ENCODE data around the gene IGF2.

Gene IGF2

DNA sequence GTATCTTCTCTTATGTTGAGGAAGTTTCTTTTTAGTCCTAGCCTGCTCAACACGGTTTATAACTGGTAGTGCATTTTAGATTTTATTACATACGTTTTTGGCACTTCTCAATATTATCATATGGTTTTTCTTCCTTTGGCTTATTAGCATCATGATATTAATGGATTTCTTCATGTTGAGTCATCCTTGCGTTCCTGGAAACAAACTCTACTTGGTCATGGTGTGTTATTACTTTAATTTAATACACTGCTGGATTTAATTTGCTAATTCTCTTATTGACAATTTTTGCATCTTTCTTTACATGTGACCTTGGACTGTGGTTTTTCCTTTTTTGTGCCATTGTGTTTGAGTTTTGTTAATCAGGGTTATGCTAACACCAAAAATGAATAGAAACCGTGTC, 20.5 kb downstream of the IGF2 start:
- TF ChIP-seq FOXP2 (optimal IDR thresholded peaks at IDR 0.05; ENCODE audit: borderline replicate concordance, extremely low read depth, extremely low read length, insufficient read depth) (no peak), TAF1 (IDR thresholded peaks at IDR 0.05; ENCODE audit: borderline replicate concordance, insufficient read depth, low read length) (no peak), POLR2AphosphoS5 (IDR thresholded peaks at IDR 0.05; ENCODE audit: low read depth, low read length) (no peak), SIN3A (IDR thresholded peaks at IDR 0.05; ENCODE audit: borderline replicate concordance, insufficient read depth, low read length) (no peak)
- TF ChIP-seq, protein P1, sequence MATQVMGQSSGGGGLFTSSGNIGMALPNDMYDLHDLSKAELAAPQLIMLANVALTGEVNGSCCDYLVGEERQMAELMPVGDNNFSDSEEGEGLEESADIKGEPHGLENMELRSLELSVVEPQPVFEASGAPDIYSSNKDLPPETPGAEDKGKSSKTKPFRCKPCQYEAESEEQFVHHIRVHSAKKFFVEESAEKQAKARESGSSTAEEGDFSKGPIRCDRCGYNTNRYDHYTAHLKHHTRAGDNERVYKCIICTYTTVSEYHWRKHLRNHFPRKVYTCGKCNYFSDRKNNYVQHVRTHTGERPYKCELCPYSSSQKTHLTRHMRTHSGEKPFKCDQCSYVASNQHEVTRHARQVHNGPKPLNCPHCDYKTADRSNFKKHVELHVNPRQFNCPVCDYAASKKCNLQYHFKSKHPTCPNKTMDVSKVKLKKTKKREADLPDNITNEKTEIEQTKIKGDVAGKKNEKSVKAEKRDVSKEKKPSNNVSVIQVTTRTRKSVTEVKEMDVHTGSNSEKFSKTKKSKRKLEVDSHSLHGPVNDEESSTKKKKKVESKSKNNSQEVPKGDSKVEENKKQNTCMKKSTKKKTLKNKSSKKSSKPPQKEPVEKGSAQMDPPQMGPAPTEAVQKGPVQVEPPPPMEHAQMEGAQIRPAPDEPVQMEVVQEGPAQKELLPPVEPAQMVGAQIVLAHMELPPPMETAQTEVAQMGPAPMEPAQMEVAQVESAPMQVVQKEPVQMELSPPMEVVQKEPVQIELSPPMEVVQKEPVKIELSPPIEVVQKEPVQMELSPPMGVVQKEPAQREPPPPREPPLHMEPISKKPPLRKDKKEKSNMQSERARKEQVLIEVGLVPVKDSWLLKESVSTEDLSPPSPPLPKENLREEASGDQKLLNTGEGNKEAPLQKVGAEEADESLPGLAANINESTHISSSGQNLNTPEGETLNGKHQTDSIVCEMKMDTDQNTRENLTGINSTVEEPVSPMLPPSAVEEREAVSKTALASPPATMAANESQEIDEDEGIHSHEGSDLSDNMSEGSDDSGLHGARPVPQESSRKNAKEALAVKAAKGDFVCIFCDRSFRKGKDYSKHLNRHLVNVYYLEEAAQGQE (IDR thresholded peaks at IDR 0.05; ENCODE audit: insufficient read depth in 1 of 2, low read depth in 2 of 2, low read length in 2 of 2) = no peak

DNA sequence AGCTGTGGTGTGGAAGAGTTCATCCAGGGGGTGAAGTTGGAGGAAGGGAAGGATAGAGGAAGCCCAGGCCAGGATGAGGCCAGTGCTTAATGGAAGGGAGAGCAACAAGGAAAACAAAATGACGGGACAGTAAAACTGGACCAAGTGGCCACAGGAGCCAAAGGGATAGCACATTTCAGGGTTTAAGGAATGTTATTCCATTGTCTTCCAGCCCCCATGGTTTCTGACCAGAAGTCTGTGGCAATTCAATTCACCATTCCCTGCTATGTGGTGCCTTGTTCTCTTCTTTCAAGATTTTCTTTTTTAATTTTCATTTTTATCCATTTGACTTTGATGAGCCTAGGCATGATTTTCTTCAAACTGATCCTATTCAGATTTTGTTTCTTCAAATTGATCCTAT, 22.5 kb downstream of the IGF2 start:
- TF ChIP-seq POLR2AphosphoS5 (IDR thresholded peaks at IDR 0.05; ENCODE audit: low read depth, low read length) = no peak
- TF ChIP-seq, protein P1 (IDR thresholded peaks at IDR 0.05; ENCODE audit: insufficient read depth in 1 of 2, low read depth in 2 of 2, low read length in 2 of 2) = no peak
- no peak for TF ChIP-seq TAF1 (IDR thresholded peaks at IDR 0.05; ENCODE audit: borderline replicate concordance, insufficient read depth, low read length)
- no peak for TF ChIP-seq SIN3A (IDR thresholded peaks at IDR 0.05; ENCODE audit: borderline replicate concordance, insufficient read depth, low read length)
- TF ChIP-seq FOXP2 (optimal IDR thresholded peaks at IDR 0.05; ENCODE audit: borderline replicate concordance, extremely low read depth, extremely low read length, insufficient read depth) = no peak

DNA sequence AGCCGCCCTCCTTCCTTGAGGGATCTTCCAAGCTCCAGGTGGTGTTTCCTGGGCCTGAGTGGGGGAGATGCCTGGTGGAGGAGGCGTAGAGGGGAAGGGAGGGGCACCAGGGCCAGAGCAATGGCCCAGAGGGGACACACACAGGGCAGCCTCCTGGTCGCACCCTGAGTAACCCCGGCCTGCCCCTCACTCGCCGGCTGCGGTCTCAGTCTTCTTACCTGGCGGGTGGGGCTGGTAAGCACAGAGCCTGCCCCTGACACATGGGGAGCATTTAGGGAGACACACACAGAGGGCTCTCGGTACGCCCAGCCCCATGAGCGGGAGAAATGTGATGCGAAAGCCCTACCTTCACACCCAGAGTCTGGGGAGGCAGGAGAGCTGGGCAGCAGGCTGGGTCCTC, 23.9 kb downstream of the IGF2 start:
- no peak for TF ChIP-seq POLR2AphosphoS5 (IDR thresholded peaks at IDR 0.05; ENCODE audit: low read depth, low read length)
- TF ChIP-seq, protein P1 (IDR thresholded peaks at IDR 0.05; ENCODE audit: insufficient read depth in 1 of 2, low read depth in 2 of 2, low read length in 2 of 2) = no peak
- no peak for TF ChIP-seq SIN3A (IDR thresholded peaks at IDR 0.05; ENCODE audit: borderline replicate concordance, insufficient read depth, low read length)
- no peak for TF ChIP-seq FOXP2 (optimal IDR thresholded peaks at IDR 0.05; ENCODE audit: borderline replicate concordance, extremely low read depth, extremely low read length, insufficient read depth)
- TF ChIP-seq TAF1 (IDR thresholded peaks at IDR 0.05; ENCODE audit: borderline replicate concordance, insufficient read depth, low read length) = no peak

DNA sequence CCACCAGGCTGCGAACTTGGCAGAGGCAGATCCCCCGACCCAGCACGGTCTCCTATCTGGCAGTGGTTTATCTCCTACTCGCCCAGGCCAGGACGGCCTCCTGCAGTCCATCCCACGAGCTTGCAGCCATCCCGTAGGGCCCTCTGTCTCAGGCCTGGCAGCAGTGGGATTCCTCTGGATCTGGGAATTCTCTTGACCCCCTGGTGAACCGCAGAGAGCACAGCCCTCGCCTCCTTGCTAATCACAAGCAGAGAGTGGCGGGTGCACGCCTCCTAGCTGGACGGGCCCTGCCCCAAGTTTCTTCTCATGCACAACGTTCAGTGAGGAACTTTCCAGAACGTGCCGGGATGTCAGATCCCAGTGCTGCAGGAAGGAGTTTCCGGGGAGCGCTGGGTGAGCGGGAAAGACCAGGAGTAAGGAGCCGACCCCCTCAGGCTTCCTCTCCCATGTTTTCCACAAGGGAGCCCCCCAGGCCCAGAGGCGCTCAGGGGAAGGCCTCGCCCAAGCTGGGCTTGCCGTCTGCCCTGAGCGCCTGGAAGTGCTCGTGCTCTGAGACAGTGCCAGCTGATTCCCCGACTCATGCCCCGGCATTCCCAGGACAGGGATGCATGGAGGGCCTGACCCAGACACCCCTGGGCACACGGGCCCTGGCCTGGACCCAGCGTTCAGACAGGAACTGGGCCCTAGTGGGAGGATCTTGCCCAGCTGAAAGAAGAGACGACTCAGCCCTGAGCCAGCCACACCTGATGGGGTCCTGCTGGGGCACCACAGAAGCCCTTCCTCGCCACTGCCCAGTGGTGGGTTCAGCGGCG, 24.6 kb downstream of the IGF2 start:
- TF ChIP-seq FOXP2 (optimal IDR thresholded peaks at IDR 0.05; ENCODE audit: borderline replicate concordance, extremely low read depth, extremely low read length, insufficient read depth) = no peak
- TF ChIP-seq, protein P1 (IDR thresholded peaks at IDR 0.05; ENCODE audit: insufficient read depth in 1 of 2, low read depth in 2 of 2, low read length in 2 of 2) = no peak
- no peak for TF ChIP-seq POLR2AphosphoS5 (IDR thresholded peaks at IDR 0.05; ENCODE audit: low read depth, low read length)
- no peak for TF ChIP-seq TAF1 (IDR thresholded peaks at IDR 0.05; ENCODE audit: borderline replicate concordance, insufficient read depth, low read length)
- TF ChIP-seq SIN3A (IDR thresholded peaks at IDR 0.05; ENCODE audit: borderline replicate concordance, insufficient read depth, low read length) = no peak
